T1000 (cell line): ENCODE data around the gene ANP32B.
A peak's percentile ranks its signal among the peaks of the same experiment; 100 is the strongest.
"Not testable (repeated sequence)": the region's sequence is repeated elsewhere in the genome, so short reads cannot be mapped to it uniquely, and the experiment has no call there.

Source experiments
- DNase-seq: peaks from one replicate; lab custom pipeline; 2025; ENCODE audit warnings: mixed read lengths; lab: John Stamatoyannopoulos, UW

Gene ANP32B

GRCh38 chr9:97982683-97983588 is at the start of gene ANP32B:
Gene ANP32B (plus strand): TSS chr9:97983341. CDS start chr9:97983556, 215 bp downstream.
- peak; percentile 85 for DNase-seq

- DNase-seq: no peak
Observed at GRCh38 chr9:97934321-97935115, 48.6 kb upstream of the ANP32B start.

DNA sequence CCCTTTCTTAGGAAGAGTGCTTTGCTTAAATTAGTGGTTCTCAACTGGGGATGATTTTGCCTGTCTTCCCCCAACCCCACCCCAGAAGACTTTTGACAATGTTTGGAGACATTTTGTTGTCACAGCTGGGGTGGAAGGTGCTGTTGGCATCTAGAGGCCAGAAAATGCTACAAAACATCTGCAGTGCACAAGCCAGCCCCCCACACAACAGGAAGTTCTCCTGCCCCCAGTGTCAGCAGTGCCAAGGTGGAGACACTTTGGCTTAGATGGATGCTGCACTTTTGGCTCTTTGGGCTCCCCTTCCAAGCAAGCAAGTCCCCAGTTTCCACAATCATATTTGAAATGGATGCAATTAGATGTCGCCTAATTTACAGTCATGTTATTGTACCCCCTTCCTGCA is 47.9 kb upstream of the ANP32B start:
- no peak for DNase-seq

DNA sequence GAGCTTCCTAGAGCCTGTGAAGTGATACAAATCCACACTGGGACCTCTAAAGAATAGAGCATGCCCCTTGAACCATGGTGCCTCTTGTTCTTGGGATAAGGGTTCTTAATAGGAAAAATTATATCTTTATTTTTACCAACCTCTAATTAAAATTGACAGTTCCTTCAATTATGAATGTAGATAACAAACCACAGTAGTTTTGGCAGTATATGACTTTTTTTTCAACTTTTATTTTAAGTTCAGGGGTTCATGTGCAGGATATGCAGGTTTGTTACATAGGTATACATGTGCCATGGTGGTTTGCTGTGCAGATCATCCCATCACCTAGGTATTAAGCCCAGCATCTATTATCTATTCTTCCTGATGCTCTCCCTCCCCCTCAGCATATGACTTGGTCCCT is 46.1 kb upstream of the ANP32B start:
- no peak for DNase-seq

DNA sequence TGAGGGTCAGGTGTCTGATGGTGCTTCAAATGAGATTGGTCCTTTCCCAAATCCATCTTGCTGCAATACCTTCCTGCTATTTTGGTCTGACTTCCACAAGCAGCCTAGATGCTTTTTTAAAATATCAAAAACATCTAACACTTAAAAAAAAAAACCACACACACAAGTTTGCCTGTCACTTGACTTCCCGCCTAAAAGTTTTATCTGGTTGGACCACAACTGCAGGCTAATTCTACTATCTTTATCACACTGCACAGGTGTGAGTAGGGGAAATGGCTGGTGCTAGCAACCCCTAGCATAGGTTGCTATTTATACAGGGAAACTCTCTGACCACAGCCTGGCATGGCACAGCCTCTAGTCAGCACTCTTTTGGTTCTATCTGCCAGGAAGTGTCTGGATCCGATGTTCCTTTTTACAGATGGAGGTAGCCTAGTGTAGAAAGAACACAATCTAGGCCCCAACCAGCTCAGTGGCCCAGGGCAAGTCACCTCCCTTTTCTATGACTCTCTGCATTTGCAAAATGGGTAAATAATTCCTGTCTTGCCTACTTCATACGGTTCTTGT is 45.0 kb upstream of the ANP32B start, which contains the start of gene HEMGN:
Gene HEMGN, minus strand, starts transcription at position 92 of the 564 bp plus-strand sequence. Its CDS starts 36 bp downstream, at position 56.
- no peak for DNase-seq

GRCh38 chr9:97940233-97940632 is 42.9 kb upstream of the ANP32B start:
- no peak for DNase-seq

DNA sequence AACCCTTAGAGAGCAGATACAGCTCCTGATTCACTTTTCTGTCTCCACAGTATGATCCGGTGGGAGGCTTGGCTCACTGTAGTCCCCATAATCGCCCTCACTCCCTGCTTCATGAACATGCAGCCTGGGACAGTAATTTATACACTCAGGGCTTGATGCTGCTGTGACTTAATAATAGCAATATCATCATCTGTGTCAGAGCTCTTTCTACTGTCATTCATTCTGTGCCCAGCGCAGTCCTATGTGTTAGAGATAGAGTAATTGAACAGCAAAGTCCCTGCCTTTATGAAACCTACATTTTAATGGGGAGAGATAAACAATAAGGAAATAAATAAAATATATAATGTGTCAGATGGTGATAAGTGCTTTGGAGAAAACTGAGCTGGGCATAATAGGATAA is 42.4 kb upstream of the ANP32B start:
- DNase-seq: no peak

DNA sequence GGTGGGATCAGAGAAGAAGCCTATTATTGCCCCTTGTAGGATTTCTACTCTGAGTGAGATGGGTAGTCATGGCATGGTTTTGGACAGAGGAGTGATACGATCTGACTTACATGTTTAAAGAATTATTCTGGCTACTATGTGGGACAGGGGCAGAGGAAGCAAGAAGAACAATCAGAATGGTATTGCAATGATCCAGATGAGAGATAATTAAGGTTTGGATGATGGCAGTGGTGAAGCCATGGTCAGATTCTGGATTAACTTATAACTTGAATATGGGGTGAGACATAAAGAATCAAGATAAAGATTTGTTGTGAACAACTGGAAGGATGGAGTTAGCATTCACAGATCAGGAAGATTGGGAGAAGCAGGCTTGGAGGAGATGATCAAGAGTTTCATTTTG is 41.8 kb upstream of the ANP32B start:
- DNase-seq: no peak

DNA sequence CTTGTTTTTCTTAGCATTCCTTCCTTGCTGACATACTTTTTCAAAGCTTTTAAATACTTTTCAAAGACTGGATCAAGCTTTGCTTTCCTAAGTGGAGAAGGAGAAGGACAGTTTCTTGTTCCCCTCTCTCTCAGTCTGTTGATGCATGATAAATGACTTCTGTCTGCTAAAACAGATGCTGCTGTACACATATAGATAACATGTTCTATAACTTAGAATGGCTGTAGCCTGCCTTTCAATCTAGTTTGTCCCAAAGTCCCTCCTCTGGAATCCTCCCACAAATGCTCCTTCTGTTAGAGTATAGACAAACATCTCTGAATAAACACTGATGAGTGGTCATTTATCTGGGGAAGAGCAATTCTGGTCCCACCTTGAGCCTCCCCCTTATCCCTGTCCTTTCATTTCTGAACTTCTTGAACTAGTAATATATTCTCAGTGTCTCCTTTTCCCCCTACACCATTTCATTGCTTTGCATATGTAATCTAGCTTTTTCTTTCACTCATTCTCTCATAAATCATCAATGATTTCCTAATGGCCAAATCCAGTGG is 39.8 kb upstream of the ANP32B start:
- no peak for DNase-seq

- DNase-seq: no peak
Observed at GRCh38 chr9:97944612-97945011, 38.5 kb upstream of the ANP32B start.

GRCh38 chr9:97945470-97945869 is 37.7 kb upstream of the ANP32B start:
- DNase-seq: not testable (repeated sequence)

DNA sequence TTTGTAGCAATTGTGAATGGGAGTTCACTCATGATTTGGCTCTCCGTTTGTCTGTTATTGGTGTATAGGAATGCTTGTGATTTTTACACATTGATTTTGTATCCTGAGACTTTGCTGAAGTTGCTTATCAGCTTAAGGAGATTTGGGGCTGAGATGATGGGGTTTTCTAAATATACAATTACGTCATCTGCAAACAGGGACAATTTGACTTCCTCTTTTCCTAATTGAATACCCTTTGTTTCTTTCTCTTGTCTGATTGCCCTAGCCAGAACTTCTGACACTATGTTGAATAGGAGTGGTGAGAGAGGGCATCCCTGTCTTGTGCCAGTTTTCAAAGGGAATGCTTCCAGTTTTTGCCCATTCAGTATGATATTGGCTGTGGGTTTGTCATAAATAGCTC is 36.0 kb upstream of the ANP32B start:
- not testable (repeated sequence) for DNase-seq

- DNase-seq: not testable (repeated sequence)
Observed at GRCh38 chr9:97950873-97951272, 32.3 kb upstream of the ANP32B start.

DNA sequence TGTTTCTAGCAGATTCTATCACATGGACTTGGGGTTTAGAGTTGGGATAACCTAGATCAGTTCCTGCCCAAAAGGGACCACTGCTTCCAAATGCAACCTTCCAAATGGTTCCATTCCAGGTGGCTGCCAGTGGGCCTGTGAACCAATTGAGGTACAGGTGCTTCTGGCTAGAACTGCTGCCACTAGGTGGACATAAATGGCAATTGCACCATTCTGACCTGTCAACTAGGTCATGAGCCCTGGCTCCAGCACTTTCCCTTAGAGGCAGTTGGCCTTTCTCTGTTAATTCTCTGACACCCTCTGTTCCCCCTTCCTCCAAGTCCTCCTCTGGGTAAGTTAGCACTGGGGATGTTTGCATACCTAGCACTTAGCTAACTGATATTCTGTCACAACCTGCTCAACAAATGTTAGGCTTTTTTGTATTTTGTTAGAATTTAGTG is 28.6 kb upstream of the ANP32B start:
- no peak for DNase-seq

DNA sequence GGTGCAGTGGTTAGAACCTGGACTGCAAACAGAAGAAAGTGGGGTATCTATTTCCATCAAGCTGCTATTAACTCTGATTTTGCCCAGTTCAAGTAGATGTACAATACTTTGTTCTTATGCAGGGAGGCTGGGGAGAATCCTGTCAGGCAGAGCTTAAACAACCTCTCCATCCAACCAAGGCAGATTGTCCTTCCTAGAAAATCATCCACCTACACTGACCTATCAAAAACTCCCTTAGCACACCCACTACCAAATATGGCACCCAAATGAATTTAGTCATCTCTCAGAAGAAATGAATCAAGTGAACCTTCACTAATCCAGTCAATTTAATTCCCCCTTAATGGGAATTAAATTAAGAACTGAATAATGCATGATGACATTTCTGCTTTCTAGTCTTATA is 26.8 kb upstream of the ANP32B start:
- no peak for DNase-seq

- no peak for DNase-seq
Observed at GRCh38 chr9:97958812-97959511, 24.2 kb upstream of the ANP32B start.

DNA sequence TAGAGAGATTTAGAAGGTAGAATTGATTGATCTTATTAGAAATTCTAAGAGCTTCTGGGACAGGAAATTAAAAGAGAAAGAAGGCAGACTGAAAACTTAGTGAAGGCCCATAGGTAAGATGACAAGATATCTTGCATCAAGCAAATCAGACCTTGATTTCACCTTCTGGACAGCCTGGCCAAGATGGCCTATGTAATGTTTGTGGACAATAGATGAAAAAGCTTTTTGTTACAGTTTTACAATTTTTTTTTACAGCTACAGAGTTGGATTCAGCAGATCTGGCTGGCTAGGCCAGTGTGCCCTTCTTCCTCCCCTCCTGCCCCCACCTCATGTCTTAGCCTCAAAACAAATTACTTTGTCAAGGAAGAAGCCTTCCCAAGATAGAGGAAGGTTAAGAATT is 23.6 kb upstream of the ANP32B start:
- no peak for DNase-seq

- DNase-seq: not testable (repeated sequence)
Observed at GRCh38 chr9:97960678-97961328, 22.3 kb upstream of the ANP32B start.

GRCh38 chr9:97961361-97961760 is 21.8 kb upstream of the ANP32B start:
- DNase-seq: no peak

GRCh38 chr9:97962136-97962535 is 21.0 kb upstream of the ANP32B start:
- DNase-seq: no peak

DNA sequence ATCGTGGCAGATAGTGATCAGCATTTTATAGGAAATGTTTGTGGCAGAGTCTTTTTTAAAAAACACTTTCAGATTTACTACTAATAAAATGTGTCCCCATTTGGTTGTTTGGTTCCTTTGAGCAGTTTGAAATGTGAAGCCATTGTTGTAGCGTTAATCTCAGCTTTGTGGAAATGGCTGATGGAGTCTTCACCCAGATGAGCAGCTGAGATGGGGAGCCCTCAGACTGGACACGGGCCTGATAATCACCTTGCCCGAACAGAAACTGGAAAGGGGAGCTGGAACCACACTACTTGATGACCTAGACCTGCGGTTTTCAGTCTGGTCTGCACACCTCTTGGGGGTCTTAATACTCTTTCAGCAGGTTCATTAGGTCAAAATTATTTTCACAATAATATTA is 20.6 kb upstream of the ANP32B start:
- DNase-seq: no peak
